ENCODE measurements around the gene IMMP2L. TPM values are rescaled to one million over a fixed set of nuclear protein-coding genes. Genes with fewer than 3 reads are reported as not detected.

The IMMP2L gene
- polyA plus RNA-seq, 1 donor (not counting 4 experiments of a cell fraction or from before 2014, with no cell fraction given): 14.1 TPM

DNA sequence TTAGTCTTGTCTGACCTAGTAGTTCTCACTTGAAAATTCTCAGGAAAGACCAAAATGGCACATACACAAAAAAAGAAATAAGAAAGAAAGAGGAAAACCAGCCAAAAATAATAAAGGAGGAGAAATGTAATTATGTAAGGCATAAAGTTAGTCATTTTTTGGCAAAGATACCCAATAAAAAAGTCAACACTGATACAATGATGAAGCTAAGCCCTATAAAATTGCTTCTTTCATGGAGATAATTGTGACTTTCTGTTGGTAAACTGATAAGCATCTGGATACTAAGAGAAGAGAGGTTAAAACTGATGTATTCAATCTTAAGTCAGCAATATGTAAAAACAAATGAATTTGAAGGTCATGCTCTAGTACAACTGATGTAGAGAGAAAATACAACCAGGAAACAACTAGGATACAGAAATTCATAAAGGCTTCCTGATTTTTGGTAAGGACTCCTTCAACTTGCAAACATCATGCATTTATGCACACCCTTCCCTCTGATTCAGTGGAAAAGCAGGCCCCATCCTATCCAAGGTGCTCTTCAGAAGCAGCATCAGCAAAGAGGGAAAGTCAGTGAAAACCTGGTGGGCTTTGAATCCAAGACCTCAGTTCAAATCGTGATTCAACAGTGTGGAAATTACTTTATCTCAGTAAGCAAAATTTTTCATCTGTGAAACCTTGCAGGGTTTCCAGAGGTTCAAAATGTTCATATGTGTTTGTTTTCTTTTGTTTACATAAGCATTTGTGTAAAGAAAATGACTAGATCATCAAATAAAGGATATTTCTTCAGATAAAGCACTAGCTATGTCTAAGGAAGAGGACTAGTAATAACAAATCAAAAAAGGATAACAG, 32.6 kb downstream of the IMMP2L start:
- Histone ChIP-seq H3K4me1 (ENCODE audit: control insufficient read depth, extremely low read depth, insufficient read depth, low read length) (no peaks in the 10 kb centered on the region), H3K9ac (ENCODE audit: control insufficient read depth, extremely low read depth, insufficient read depth, low read length) (no peak overlapping the region), H3K4me3 (ENCODE audit: control insufficient read depth in 2 of 3, extremely low read depth in 1 of 3, insufficient read depth in 2 of 3, low read depth in 1 of 3, low read length in 3 of 3) (no peak overlapping the region), H2AFZ (ENCODE audit: control insufficient read depth, low read length) (no peak overlapping the region), H3K4me2 (ENCODE audit: control insufficient read depth, extremely low read depth, insufficient read depth, low read depth, low read length) (no peak overlapping the region), H3K36me3 (ENCODE audit: control insufficient read depth in 2 of 2, extremely low read depth in 1 of 2, insufficient read depth in 2 of 2, low read length in 2 of 2) (no peaks in the 10 kb centered on the region), H3K9me1 (ENCODE audit: control insufficient read depth, extremely low read depth, insufficient read depth, low read length) (no peaks in the 10 kb centered on the region), H3K9me3 (ENCODE audit: control insufficient read depth, low read depth, low read length) (no peaks in the 10 kb centered on the region), H3K79me2 (ENCODE audit: control insufficient read depth, insufficient read depth, low read length) (no peaks in the 10 kb centered on the region), H4K20me1 (ENCODE audit: control insufficient read depth, extremely low read depth, insufficient read depth, low read length) (no peaks in the 10 kb centered on the region), H3K27ac (ENCODE audit: control insufficient read depth, insufficient read depth, low read length) (no peak overlapping the region), H3K27me3 (ENCODE audit: control insufficient read depth, extremely low read depth, insufficient read depth, low read length) (no peaks in the 10 kb centered on the region)
- no peak for FAIRE-seq
- DNase-seq (ENCODE audit: low read depth, low spot score): no peak
- dilution Hi-C loops (cut with MboI; ENCODE audit: extremely low pct_ligation_motif_present, low sequenced_read_pairs): no loop called here
- TF ChIP-seq, protein P1, sequence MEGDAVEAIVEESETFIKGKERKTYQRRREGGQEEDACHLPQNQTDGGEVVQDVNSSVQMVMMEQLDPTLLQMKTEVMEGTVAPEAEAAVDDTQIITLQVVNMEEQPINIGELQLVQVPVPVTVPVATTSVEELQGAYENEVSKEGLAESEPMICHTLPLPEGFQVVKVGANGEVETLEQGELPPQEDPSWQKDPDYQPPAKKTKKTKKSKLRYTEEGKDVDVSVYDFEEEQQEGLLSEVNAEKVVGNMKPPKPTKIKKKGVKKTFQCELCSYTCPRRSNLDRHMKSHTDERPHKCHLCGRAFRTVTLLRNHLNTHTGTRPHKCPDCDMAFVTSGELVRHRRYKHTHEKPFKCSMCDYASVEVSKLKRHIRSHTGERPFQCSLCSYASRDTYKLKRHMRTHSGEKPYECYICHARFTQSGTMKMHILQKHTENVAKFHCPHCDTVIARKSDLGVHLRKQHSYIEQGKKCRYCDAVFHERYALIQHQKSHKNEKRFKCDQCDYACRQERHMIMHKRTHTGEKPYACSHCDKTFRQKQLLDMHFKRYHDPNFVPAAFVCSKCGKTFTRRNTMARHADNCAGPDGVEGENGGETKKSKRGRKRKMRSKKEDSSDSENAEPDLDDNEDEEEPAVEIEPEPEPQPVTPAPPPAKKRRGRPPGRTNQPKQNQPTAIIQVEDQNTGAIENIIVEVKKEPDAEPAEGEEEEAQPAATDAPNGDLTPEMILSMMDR (optimal IDR thresholded peaks at IDR 0.05 in 1 of 3, IDR thresholded peaks at IDR 0.05 in 1 of 3, conservative IDR thresholded peaks at IDR 0.05 in 1 of 3; ENCODE audit: extremely low read depth in 1 of 3, insufficient read depth in 2 of 3, low read length in 3 of 3): no peak
- TF ChIP-seq EZH2 (IDR thresholded peaks at IDR 0.05; ENCODE audit: low read length): no peak

DNA sequence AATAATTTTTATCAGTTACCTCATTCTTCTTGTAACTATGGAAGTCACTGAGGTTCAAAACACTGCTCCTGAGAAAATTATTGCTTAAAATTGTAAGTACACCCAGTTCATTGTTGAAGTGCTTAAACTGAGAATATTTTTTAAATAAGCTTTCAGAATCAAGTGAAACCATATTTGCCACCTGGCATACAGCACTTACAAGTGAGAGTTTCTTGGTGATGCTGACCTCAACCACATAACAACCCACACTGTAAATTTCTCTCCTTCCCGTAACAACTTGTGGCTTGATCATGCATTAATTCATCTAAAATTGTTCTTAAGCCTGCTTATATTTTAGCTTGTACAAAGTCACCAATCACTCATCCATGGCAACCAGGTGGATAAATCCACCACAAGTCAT, 34.0 kb downstream of the IMMP2L start:
- Histone ChIP-seq H3K4me3 (ENCODE audit: control insufficient read depth in 2 of 3, extremely low read depth in 1 of 3, insufficient read depth in 2 of 3, low read depth in 1 of 3, low read length in 3 of 3) (no peak overlapping the region), H3K9me1 (ENCODE audit: control insufficient read depth, extremely low read depth, insufficient read depth, low read length) (no peaks in the 10 kb centered on the region), H3K4me2 (ENCODE audit: control insufficient read depth, extremely low read depth, insufficient read depth, low read depth, low read length) (no peak overlapping the region), H3K4me1 (ENCODE audit: control insufficient read depth, extremely low read depth, insufficient read depth, low read length) (no peaks in the 10 kb centered on the region), H3K9ac (ENCODE audit: control insufficient read depth, extremely low read depth, insufficient read depth, low read length) (no peak overlapping the region), H4K20me1 (ENCODE audit: control insufficient read depth, extremely low read depth, insufficient read depth, low read length) (no peaks in the 10 kb centered on the region), H3K9me3 (ENCODE audit: control insufficient read depth, low read depth, low read length) (no peaks in the 10 kb centered on the region), H3K79me2 (ENCODE audit: control insufficient read depth, insufficient read depth, low read length) (no peaks in the 10 kb centered on the region), H3K27ac (ENCODE audit: control insufficient read depth, insufficient read depth, low read length) (no peak overlapping the region), H3K27me3 (ENCODE audit: control insufficient read depth, extremely low read depth, insufficient read depth, low read length) (no peaks in the 10 kb centered on the region), H3K36me3 (ENCODE audit: control insufficient read depth in 2 of 2, extremely low read depth in 1 of 2, insufficient read depth in 2 of 2, low read length in 2 of 2) (no peaks in the 10 kb centered on the region), H2AFZ (ENCODE audit: control insufficient read depth, low read length) (no peak overlapping the region)
- DNase-seq (ENCODE audit: low read depth, low spot score) (no peak), FAIRE-seq (no peak)
- TF ChIP-seq EZH2 (IDR thresholded peaks at IDR 0.05; ENCODE audit: low read length): no peak
- TF ChIP-seq, protein P1 (optimal IDR thresholded peaks at IDR 0.05 in 1 of 3, IDR thresholded peaks at IDR 0.05 in 1 of 3, conservative IDR thresholded peaks at IDR 0.05 in 1 of 3; ENCODE audit: extremely low read depth in 1 of 3, insufficient read depth in 2 of 3, low read length in 3 of 3): no peak
- dilution Hi-C loops (cut with MboI; ENCODE audit: extremely low pct_ligation_motif_present, low sequenced_read_pairs): no loop called here

All from keratinocyte (primary cell).